GM23338 (cell line): ENCODE measurements around the gene ADAMTS15. TPM values are rescaled to one million over a fixed set of nuclear protein-coding genes. Genes with fewer than 3 reads are reported as not detected.

ENCODE experiments used
- ATAC-seq: fragments of 200-7000 bp; cut with Tn5 transposase; 3 replicates; pipeline ENCODE4 v1.9.1; 2020
- DNase-seq: peaks from one replicate; pipeline ENCODE4 v3.0.0-alpha.2; 2015; ENCODE audit warnings: low spot score
- H2AFZ ChIP-seq: fragments of 200-600 bp; sonication (generic); 2 replicates; pipeline ENCODE4 v1.8.0; 2016; ENCODE audit warnings: antibody characterized with exemption, mild to moderate bottlenecking, moderate library complexity
- H3F3A ChIP-seq: fragments of 200-600 bp; sonication (generic); replicated peaks from 2 replicates; pipeline ENCODE4 v1.8.0; 2017; ENCODE audit warnings: antibody characterized with exemption, mixed run types, low read depth
- H3K27ac ChIP-seq: fragments of 200-600 bp; sonication (generic); 2 replicates; pipeline ENCODE4 v1.6.1; 2016; ENCODE audit warnings: low read depth
- H3K27me3 ChIP-seq: fragments of 200-600 bp; sonication (generic); 2 replicates; pipeline ENCODE4 v1.8.0; 2016; ENCODE audit warnings: mild to moderate bottlenecking, mixed run types, moderate library complexity; ENCODE audit not compliant: insufficient read depth
- H3K36me3 ChIP-seq: fragments of 200-600 bp; sonication (generic); 2 replicates; pipeline ENCODE4 v1.8.0; 2016; ENCODE audit warnings: mild to moderate bottlenecking; ENCODE audit not compliant: insufficient read depth
- H3K4me1 ChIP-seq: fragments of 200-600 bp; sonication (generic); 2 replicates; pipeline ENCODE4 v1.8.0; 2016; ENCODE audit warnings: mild to moderate bottlenecking, moderate library complexity; ENCODE audit not compliant: insufficient read depth
- H3K4me2 ChIP-seq: fragments of 200-600 bp; sonication (generic); 2 replicates; pipeline ENCODE4 v1.7.1; 2017; ENCODE audit warnings: mixed run types
- H3K4me3 ChIP-seq: fragments of 200-600 bp; sonication (generic); 2 replicates; pipeline ENCODE4 v1.6.1; 2016; ENCODE audit warnings: mixed run types
- H3K79me2 ChIP-seq: fragments of 200-600 bp; sonication (generic); replicated peaks from 2 replicates; pipeline ENCODE4 v1.8.0; 2017; ENCODE audit warnings: mild to moderate bottlenecking; ENCODE audit not compliant: insufficient read depth
- H3K9me2 ChIP-seq: fragments of 200-600 bp; sonication (generic); 2 replicates; pipeline ENCODE4 v1.8.0; 2017; ENCODE audit not compliant: insufficient read depth
- H4K20me1 ChIP-seq: fragments of 200-600 bp; sonication (generic); replicated peaks from 2 replicates; pipeline ENCODE4 v1.8.0; 2017; ENCODE audit warnings: mild to moderate bottlenecking; ENCODE audit not compliant: insufficient read depth
- H3K27ac Mint-ChIP-seq: 2 replicates; pipeline ENCODE4 v1.8.0; 2020; ENCODE audit warnings: inconsistent platforms, mild to moderate bottlenecking, moderate library complexity, mixed read lengths
- H3K27me3 Mint-ChIP-seq: 3 replicates; pipeline ENCODE4 v1.8.0; 2022; ENCODE audit warnings: low read depth, mild to moderate bottlenecking, moderate library complexity, mixed read lengths, inconsistent platforms; ENCODE audit not compliant: insufficient read depth, poor library complexity
- H3K36me3 Mint-ChIP-seq: 3 replicates; pipeline ENCODE4 v1.8.0; 2021; ENCODE audit warnings: low read depth, mild to moderate bottlenecking, inconsistent platforms, moderate library complexity, mixed read lengths
- H3K4me1 Mint-ChIP-seq: 3 replicates; pipeline ENCODE4 v1.8.0; 2020; ENCODE audit warnings: mild to moderate bottlenecking, inconsistent platforms, mixed read lengths
- H3K4me3 Mint-ChIP-seq: 3 replicates; pipeline ENCODE4 v1.8.0; 2021; ENCODE audit warnings: moderate library complexity, mild to moderate bottlenecking, inconsistent platforms, mixed read lengths
- H3K9me3 Mint-ChIP-seq: 3 replicates; pipeline ENCODE4 v1.8.0; 2020; ENCODE audit warnings: moderate library complexity, mild to moderate bottlenecking, inconsistent platforms, mixed read lengths
- CREB1 ChIP-seq: fragments of 250-450 bp; sonication (Bioruptor Pico); IDR thresholded peaks from 2 replicates; pipeline ENCODE4 v1.5.0; 2020; ENCODE audit warnings: low read depth, mild to moderate bottlenecking, moderate library complexity
- ETS1 ChIP-seq: IDR thresholded peaks from 2 replicates; pipeline ENCODE4 v1.6.1; 2016; ENCODE audit warnings: antibody characterized with exemption
- EZH2 ChIP-seq: fragments of 200-600 bp; sonication (generic); IDR thresholded peaks from one replicate; pipeline ENCODE4 v1.8.0; 2017; ENCODE audit warnings: antibody characterized with exemption, mild to moderate bottlenecking, low read depth; ENCODE audit not compliant: unreplicated experiment
- EZH2phosphoT487 ChIP-seq: fragments of 200-600 bp; sonication (generic); IDR thresholded peaks from one replicate; pipeline ENCODE4 v1.8.1; 2018; ENCODE audit warnings: antibody characterized with exemption; ENCODE audit not compliant: unreplicated experiment
- JUNB ChIP-seq: IDR thresholded peaks from one replicate; pipeline ENCODE4 v1.6.1; 2016; ENCODE audit warnings: antibody characterized with exemption; ENCODE audit not compliant: unreplicated experiment
- NANOG ChIP-seq: IDR thresholded peaks from 2 replicates; pipeline ENCODE4 v1.6.1; 2016; ENCODE audit warnings: antibody characterized with exemption, borderline replicate concordance
- POLR2AphosphoS5 ChIP-seq: IDR thresholded peaks from 2 replicates; pipeline ENCODE4 v1.6.1; 2016; ENCODE audit warnings: antibody characterized with exemption, low read depth
- REST ChIP-seq: IDR thresholded peaks from one replicate; pipeline ENCODE4 v1.6.1; 2018; ENCODE audit warnings: antibody characterized with exemption; ENCODE audit not compliant: unreplicated experiment
- STAT1 ChIP-seq: IDR thresholded peaks from one replicate; pipeline ENCODE4 v1.6.1; 2016; ENCODE audit warnings: antibody characterized with exemption; ENCODE audit not compliant: unreplicated experiment
- ZNF114 ChIP-seq: fragments of 250-450 bp; sonication (Bioruptor Pico); IDR thresholded peaks from 2 replicates; pipeline ENCODE4 v1.5.0; 2020; ENCODE audit warnings: mild to moderate bottlenecking, moderate library complexity
- ZNF331 ChIP-seq: fragments of 250-450 bp; sonication (Bioruptor Pico); IDR thresholded peaks from 2 replicates; pipeline ENCODE4 v1.5.0; 2020; ENCODE audit warnings: low read depth, mild to moderate bottlenecking, moderate library complexity
- polyA plus RNA-seq: library from polyadenylated mRNA; unstranded; fragments of >200 nt; fragmentation: Nextera tagmentation; extraction: Ambion mirVana; gene quantifications from 2 replicates; pipeline ENCODE4 v1.2.1, GENCODE V29; 2016
- total RNA-seq: library from RNA; depleted of rRNA; stranded (reverse); fragments of >200 nt; shearing (Covaris generic); gene quantifications from 2 replicates; pipeline ENCODE4 v1.2.3, GENCODE V29; 2014
- TF ChIP-seq, protein P1 (sequence below), 2 experiments: fragments of 200-600 bp in 1 of 2; sonication (generic) in 1 of 2; conservative IDR thresholded peaks; 2 replicates each; pipeline versions ENCODE4 v1.5.1 to v1.6.1; 2016 to 2017; ENCODE audit warnings: antibody characterized with exemption in 2 of 2, low read depth in 2 of 2, mild to moderate bottlenecking in 2 of 2, moderate library complexity in 1 of 2
- TF ChIP-seq, protein P2 (sequence below): fragments of 250-450 bp; sonication (Bioruptor Pico); IDR thresholded peaks from 2 replicates; pipeline ENCODE4 v1.5.0; 2020; ENCODE audit warnings: mild to moderate bottlenecking, moderate library complexity

The ADAMTS15 gene
- total and polyA plus RNA-seq, 2 experiments from 2014 or later = 0.42 to 5.6 TPM

DNA sequence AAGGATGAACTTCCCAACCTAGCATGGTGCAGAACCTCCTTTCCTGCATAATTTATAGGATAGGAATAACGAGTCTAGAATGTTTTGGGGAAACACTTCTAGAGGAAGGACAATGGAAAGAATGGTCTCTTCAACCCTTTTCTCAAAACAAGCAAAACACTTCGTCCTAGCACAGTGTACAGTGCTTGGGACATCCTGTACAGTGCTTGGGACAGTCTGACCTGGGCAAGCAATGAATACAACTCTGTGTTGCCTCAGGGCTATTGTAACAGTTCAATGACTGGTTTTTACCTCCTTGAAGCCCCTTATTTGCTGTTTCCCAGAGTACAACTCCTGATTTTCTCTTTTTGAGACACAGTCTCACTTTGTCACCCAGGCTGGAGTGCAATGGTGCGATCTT, 18.5 kb upstream of the ADAMTS15 start:
- Histone ChIP-seq H3K4me3 (no peak overlapping the region), H2AFZ (no peak overlapping the region), H3K4me2 (no peak overlapping the region), H3K79me2 (no peaks in the 10 kb centered on the region), H3K27ac (no peak overlapping the region), H3F3A (peaks cover 15% of the 10 kb centered on the region), H3K36me3 (no peaks in the 10 kb centered on the region), H3K27me3 (peaks cover 44% of the 10 kb centered on the region), H3K9me2 (no peaks in the 10 kb centered on the region), H3K4me1 (peaks cover 18% of the 10 kb centered on the region; the same call in 1 of the 2 replicates), H4K20me1 (no peaks in the 10 kb centered on the region)
- no peak for DNase-seq
- peaks cover 26% of the 10 kb centered on the region for H3K4me1 Mint-ChIP-seq
- H3K9me3 Mint-ChIP-seq = no peaks in the 10 kb centered on the region
- TF ChIP-seq JUNB (no peak), ZNF114 (no peak), ETS1 (no peak), STAT1 (no peak), EZH2 (no peak), REST (no peak), NANOG (no peak), EZH2phosphoT487 (no peak), CREB1 (CRISPR knock-in tag) (no peak), ZNF331 (CRISPR knock-in tag) (no peak), POLR2AphosphoS5 (no peak)
- TF ChIP-seq, protein P1, sequence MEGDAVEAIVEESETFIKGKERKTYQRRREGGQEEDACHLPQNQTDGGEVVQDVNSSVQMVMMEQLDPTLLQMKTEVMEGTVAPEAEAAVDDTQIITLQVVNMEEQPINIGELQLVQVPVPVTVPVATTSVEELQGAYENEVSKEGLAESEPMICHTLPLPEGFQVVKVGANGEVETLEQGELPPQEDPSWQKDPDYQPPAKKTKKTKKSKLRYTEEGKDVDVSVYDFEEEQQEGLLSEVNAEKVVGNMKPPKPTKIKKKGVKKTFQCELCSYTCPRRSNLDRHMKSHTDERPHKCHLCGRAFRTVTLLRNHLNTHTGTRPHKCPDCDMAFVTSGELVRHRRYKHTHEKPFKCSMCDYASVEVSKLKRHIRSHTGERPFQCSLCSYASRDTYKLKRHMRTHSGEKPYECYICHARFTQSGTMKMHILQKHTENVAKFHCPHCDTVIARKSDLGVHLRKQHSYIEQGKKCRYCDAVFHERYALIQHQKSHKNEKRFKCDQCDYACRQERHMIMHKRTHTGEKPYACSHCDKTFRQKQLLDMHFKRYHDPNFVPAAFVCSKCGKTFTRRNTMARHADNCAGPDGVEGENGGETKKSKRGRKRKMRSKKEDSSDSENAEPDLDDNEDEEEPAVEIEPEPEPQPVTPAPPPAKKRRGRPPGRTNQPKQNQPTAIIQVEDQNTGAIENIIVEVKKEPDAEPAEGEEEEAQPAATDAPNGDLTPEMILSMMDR (conservative IDR thresholded peaks at IDR 0.05; ENCODE audit: low read depth in 2 of 2) = no peak
- TF ChIP-seq, protein P2, sequence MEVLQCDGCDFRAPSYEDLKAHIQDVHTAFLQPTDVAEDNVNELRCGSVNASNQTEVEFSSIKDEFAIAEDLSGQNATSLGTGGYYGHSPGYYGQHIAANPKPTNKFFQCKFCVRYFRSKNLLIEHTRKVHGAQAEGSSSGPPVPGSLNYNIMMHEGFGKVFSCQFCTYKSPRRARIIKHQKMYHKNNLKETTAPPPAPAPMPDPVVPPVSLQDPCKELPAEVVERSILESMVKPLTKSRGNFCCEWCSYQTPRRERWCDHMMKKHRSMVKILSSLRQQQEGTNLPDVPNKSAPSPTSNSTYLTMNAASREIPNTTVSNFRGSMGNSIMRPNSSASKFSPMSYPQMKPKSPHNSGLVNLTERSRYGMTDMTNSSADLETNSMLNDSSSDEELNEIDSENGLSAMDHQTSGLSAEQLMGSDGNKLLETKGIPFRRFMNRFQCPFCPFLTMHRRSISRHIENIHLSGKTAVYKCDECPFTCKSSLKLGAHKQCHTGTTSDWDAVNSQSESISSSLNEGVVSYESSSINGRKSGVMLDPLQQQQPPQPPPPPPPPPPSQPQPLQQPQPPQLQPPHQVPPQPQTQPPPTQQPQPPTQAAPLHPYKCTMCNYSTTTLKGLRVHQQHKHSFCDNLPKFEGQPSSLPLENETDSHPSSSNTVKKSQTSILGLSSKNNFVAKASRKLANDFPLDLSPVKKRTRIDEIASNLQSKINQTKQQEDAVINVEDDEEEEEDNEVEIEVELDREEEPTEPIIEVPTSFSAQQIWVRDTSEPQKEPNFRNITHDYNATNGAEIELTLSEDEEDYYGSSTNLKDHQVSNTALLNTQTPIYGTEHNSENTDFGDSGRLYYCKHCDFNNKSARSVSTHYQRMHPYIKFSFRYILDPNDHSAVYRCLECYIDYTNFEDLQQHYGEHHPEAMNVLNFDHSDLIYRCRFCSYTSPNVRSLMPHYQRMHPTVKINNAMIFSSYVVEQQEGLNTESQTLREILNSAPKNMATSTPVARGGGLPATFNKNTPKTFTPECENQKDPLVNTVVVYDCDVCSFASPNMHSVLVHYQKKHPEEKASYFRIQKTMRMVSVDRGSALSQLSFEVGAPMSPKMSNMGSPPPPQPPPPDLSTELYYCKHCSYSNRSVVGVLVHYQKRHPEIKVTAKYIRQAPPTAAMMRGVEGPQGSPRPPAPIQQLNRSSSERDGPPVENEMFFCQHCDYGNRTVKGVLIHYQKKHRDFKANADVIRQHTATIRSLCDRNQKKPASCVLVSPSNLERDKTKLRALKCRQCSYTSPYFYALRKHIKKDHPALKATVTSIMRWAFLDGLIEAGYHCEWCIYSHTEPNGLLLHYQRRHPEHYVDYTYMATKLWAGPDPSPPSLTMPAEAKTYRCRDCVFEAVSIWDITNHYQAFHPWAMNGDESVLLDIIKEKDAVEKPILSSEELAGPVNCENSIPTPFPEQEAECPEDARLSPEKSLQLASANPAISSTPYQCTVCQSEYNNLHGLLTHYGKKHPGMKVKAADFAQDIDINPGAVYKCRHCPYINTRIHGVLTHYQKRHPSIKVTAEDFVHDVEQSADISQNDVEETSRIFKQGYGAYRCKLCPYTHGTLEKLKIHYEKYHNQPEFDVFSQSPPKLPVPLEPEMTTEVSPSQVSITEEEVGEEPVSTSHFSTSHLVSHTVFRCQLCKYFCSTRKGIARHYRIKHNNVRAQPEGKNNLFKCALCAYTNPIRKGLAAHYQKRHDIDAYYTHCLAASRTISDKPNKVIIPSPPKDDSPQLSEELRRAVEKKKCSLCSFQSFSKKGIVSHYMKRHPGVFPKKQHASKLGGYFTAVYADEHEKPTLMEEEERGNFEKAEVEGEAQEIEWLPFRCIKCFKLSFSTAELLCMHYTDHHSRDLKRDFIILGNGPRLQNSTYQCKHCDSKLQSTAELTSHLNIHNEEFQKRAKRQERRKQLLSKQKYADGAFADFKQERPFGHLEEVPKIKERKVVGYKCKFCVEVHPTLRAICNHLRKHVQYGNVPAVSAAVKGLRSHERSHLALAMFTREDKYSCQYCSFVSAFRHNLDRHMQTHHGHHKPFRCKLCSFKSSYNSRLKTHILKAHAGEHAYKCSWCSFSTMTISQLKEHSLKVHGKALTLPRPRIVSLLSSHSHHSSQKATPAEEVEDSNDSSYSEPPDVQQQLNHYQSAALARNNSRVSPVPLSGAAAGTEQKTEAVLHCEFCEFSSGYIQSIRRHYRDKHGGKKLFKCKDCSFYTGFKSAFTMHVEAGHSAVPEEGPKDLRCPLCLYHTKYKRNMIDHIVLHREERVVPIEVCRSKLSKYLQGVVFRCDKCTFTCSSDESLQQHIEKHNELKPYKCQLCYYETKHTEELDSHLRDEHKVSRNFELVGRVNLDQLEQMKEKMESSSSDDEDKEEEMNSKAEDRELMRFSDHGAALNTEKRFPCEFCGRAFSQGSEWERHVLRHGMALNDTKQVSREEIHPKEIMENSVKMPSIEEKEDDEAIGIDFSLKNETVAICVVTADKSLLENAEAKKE = no peak
- no peak overlapping the region for H3K27ac Mint-ChIP-seq
- no peak for ATAC-seq
- no peak overlapping the region; the same call in 2 of the 3 replicates for H3K4me3 Mint-ChIP-seq
- H3K36me3 Mint-ChIP-seq = peaks cover under 1% of the 10 kb centered on the region; the same call in 2 of the 3 replicates
- H3K27me3 Mint-ChIP-seq = peaks cover 43% of the 10 kb centered on the region
